ENCODE results near the gene TUBB.

GRCh38 chr6:30759575-30760239 lies 39.6 kb downstream of the TUBB start:
- no peak for TF ChIP-seq CTCF (IDR thresholded peaks at IDR 0.05)
- no peak for TF ChIP-seq ESRRA (IDR thresholded peaks at IDR 0.05; ENCODE audit: borderline replicate concordance, low read length)
- no peak for TF ChIP-seq RNF2 (IDR thresholded peaks at IDR 0.05; ENCODE audit: borderline replicate concordance, low read depth)
- TF ChIP-seq PBX3 (IDR thresholded peaks at IDR 0.05), result no peak
- no peak for TF ChIP-seq REST (IDR thresholded peaks at IDR 0.05)
- no peak for TF ChIP-seq RAD21 (conservative IDR thresholded peaks at IDR 0.05 in 1 of 2, IDR thresholded peaks at IDR 0.05 in 1 of 2)
- TF ChIP-seq PHF8 (IDR thresholded peaks at IDR 0.05; ENCODE audit: borderline replicate concordance, low read depth), result no peak
- TF ChIP-seq FOXS1 (CRISPR knock-in tag; IDR thresholded peaks at IDR 0.05), result no peak
- TF ChIP-seq HDAC2 (IDR thresholded peaks at IDR 0.05), result no peak
- TF ChIP-seq POLR2A (IDR thresholded peaks at IDR 0.05; ENCODE audit: low read length), result no peak
- peak; percentile 24 to 44; a peak in 1 of 5 replicates for TF ChIP-seq JUN (IDR thresholded peaks at IDR 0.05)
- TF ChIP-seq MYC (IDR thresholded peaks at IDR 0.05; ENCODE audit: borderline replicate concordance, low read length), result no peak
- TF ChIP-seq RCOR1 (IDR thresholded peaks at IDR 0.05; ENCODE audit: low read depth, low read length), result no peak

All from A549 (cell line).